Neuron (in vitro differentiated cells): ENCODE measurements around the gene TGIF2.
"Not testable (repeated sequence)": the region's sequence is repeated elsewhere in the genome, so short reads cannot be mapped to it uniquely, and the experiment has no call there.

Experiments
- H2AFZ ChIP-seq: one replicate; pipeline ENCODE4 v1.6.1; 2013; ENCODE audit warnings: low read depth, mild to moderate bottlenecking, inconsistent platforms, low read length, moderate library complexity
- H3K27me3 ChIP-seq: one replicate; pipeline ENCODE4 v1.6.1; 2013; ENCODE audit warnings: low read length; ENCODE audit not compliant: insufficient read depth
- H3K36me3 ChIP-seq: one replicate; pipeline ENCODE4 v1.6.1; 2013; ENCODE audit warnings: low read length; ENCODE audit not compliant: insufficient read depth
- H3K4me1 ChIP-seq: one replicate; pipeline ENCODE4 v1.6.1; 2013; ENCODE audit warnings: low read length; ENCODE audit not compliant: insufficient read depth
- H3K4me3 ChIP-seq: 2 replicates; pipeline ENCODE4 v1.5.1; 2013; ENCODE audit warnings: mild to moderate bottlenecking, low read length, moderate library complexity
- H3K9me3 ChIP-seq: one replicate; pipeline ENCODE4 v1.6.1; 2013; ENCODE audit warnings: low read length

Gene TGIF2

DNA sequence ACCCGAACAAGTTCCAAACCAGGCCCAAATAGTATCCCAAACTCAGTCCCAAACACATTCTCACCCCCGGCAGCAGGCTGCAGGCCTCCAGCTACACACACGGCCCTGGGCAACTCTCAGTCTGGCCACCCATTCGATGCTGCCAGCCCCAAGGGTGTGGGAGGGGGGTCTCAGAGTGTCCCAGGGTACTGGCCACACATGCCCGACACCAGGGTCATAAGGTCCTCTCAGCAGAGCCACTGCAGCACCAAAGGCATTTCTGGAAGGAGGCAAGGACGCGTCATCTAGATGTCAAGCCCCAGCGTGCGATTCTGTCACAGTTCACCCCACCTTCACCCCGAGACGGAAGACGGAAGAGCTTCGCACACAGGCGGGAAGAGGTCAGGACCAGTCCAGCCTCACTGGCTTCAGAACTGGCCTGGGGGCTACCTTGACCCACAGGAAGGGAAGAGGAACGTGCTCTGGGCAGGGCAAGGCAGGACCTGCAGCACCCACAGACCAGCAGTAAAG lies 22.6 kb upstream of the TGIF2 start:
- H3K9me3 ChIP-seq: no peaks in the 10 kb centered on the region
- H3K4me1 ChIP-seq: no peaks in the 10 kb centered on the region
- H2AFZ ChIP-seq: no peak overlapping the region
- no peaks in the 10 kb centered on the region for H3K27me3 ChIP-seq
- H3K36me3 ChIP-seq: no peaks in the 10 kb centered on the region
- no peak overlapping the region for H3K4me3 ChIP-seq

DNA sequence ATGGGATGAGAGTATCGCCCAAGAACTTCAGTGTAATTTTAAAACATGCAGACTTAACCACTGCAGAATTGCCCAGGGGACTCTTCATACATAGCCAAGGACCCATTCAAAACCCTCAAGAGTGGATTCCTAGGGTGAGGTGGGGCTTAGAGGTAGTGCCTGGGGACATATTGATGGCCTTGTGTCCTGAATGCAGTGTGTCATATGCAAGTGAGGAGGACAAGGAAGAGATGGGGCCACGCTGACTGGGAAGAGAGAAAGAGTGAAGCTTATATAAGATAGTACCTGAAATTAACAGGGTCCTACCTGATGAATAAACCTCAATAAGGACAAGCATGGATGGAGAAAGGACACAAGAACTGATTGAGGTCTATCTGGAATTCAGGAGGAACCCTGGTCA lies 18.1 kb upstream of the TGIF2 start:
- Histone ChIP-seq H3K9me3 (no peaks in the 10 kb centered on the region), H3K4me1 (peaks cover 2% of the 10 kb centered on the region), H2AFZ (no peak overlapping the region), H3K36me3 (no peaks in the 10 kb centered on the region), H3K4me3 (no peak overlapping the region), H3K27me3 (no peaks in the 10 kb centered on the region)

- Histone ChIP-seq H3K27me3 (no peaks in the 10 kb centered on the region), H3K9me3 (peaks cover 4% of the 10 kb centered on the region), H3K4me3 (no peak overlapping the region), H3K36me3 (no peaks in the 10 kb centered on the region), H3K4me1 (no peaks in the 10 kb centered on the region), H2AFZ (no peak overlapping the region)
Observed at GRCh38 chr20:36562724-36563123, 10.7 kb upstream of the TGIF2 start.

- Histone ChIP-seq H2AFZ (no peak overlapping the region), H3K36me3 (no peaks in the 10 kb centered on the region), H3K9me3 (peaks cover 4% of the 10 kb centered on the region), H3K4me3 (no peak overlapping the region), H3K27me3 (no peaks in the 10 kb centered on the region), H3K4me1 (no peaks in the 10 kb centered on the region)
Observed at GRCh38 chr20:36563374-36563773, 10.0 kb upstream of the TGIF2 start.

GRCh38 chr20:36564078-36564725 lies 9.2 kb upstream of the TGIF2 start:
- not testable (repeated sequence) for H3K4me1 ChIP-seq, H2AFZ ChIP-seq, H3K4me3 ChIP-seq, H3K9me3 ChIP-seq, H3K36me3 ChIP-seq, H3K27me3 ChIP-seq

- not testable (repeated sequence) for H3K4me1 ChIP-seq, H2AFZ ChIP-seq, H3K36me3 ChIP-seq, H3K9me3 ChIP-seq, H3K4me3 ChIP-seq, H3K27me3 ChIP-seq
Observed at GRCh38 chr20:36564726-36565121, 8.7 kb upstream of the TGIF2 start.

DNA sequence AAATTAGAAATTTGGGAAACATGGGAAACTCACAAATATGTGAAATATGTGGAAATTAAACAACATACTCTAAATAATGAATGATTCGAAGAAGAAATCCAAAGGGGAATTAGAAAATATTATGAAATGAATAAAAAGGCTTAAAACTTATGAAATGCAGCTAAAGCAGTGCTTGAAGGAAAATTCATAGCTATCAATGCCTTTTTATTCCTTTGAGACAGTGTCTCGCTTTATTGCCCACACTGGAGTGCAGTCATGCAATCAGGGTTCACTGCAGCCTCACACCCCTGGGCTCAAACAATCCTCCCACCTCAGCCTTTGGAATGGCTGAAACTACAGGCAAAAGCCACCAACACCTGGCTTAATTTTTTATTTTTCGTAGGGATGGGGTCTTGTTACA lies 7.9 kb upstream of the TGIF2 start:
- Histone ChIP-seq H3K9me3 (peaks cover 4% of the 10 kb centered on the region), H3K4me1 (no peaks in the 10 kb centered on the region), H3K4me3 (no peak overlapping the region), H2AFZ (no peak overlapping the region), H3K27me3 (no peaks in the 10 kb centered on the region), H3K36me3 (no peaks in the 10 kb centered on the region)

DNA sequence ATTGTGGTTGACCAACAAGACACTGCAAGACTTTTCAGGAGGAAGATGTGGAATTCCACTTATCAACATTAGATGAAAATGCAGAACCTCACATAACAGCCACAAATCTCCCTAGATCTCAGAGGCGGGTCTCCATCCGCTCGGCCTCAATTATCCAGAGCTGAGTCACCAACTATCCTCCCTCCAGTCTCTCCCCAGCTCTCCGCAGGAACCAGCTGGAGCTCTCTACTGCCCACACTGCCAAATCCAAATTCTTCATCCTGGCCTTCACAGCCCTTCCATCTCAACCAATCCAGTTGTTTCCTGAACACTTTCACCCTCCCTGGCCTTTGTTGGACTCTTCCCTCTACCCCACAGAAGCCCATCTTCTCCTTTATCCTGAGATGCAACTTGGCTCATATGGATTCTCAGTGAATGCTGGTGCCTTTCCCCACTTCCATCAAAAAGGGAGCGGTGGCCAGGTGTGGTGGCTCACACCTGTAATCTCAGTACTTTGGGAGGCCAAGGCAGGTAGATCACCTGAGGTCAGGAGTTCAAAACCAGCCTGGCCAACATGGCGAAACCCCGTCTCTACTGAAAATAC lies 3.5 kb upstream of the TGIF2 start:
- Histone ChIP-seq H2AFZ (no peak overlapping the region), H3K4me3 (no peak overlapping the region), H3K4me1 (peaks cover 17% of the 10 kb centered on the region), H3K27me3 (no peaks in the 10 kb centered on the region), H3K36me3 (no peaks in the 10 kb centered on the region), H3K9me3 (peaks cover 2% of the 10 kb centered on the region)

GRCh38 chr20:36571564-36572504 lies 1.6 kb upstream of the TGIF2 start:
- Histone ChIP-seq H3K4me1 (peaks cover 26% of the 10 kb centered on the region), H3K4me3 (peak overlapping the region; percentile 52), H3K36me3 (no peaks in the 10 kb centered on the region), H3K9me3 (no peaks in the 10 kb centered on the region), H2AFZ (peak overlapping the region; percentile 28), H3K27me3 (no peaks in the 10 kb centered on the region)

DNA sequence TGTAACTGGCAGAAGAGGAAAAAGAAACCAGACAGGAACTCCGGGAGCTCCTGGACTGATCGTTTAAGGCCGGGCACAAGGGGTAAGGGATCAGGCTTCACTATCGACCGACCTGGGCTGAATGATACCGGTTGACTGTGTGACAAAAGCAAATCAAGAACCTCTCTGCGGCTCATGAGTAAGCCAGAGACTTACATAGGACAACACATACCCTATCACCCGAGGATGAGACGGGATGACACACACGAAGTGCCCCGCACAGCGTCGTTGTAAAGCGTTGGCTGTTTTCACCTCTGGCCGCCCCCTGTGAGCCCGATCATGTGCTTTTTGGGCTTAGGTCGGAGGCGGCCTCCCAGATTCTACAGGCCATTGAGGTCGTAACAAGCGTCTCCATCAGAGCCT lies 695 bp upstream of the TGIF2 start:
- Histone ChIP-seq H3K27me3 (no peaks in the 10 kb centered on the region), H3K4me3 (peak overlapping the region; percentile 52)

GRCh38 chr20:36573798-36574365 lies 485 bp downstream of the TGIF2 start:
- no peaks in the 10 kb centered on the region for H3K9me3 ChIP-seq
- peaks cover 10% of the 10 kb centered on the region for H3K36me3 ChIP-seq
- H3K27me3 ChIP-seq: no peaks in the 10 kb centered on the region
- H2AFZ ChIP-seq: peak overlapping the region; percentile 69
- H3K4me3 ChIP-seq: peak overlapping the region; percentile 89
- peaks cover 26% of the 10 kb centered on the region for H3K4me1 ChIP-seq

More for the DNA sequence above, 695 bp upstream of the TGIF2 start:
- Histone ChIP-seq H3K4me1 (peaks cover 26% of the 10 kb centered on the region), H3K36me3 (no peaks in the 10 kb centered on the region), H3K9me3 (no peaks in the 10 kb centered on the region), H2AFZ (peak overlapping the region; percentile 7)

DNA sequence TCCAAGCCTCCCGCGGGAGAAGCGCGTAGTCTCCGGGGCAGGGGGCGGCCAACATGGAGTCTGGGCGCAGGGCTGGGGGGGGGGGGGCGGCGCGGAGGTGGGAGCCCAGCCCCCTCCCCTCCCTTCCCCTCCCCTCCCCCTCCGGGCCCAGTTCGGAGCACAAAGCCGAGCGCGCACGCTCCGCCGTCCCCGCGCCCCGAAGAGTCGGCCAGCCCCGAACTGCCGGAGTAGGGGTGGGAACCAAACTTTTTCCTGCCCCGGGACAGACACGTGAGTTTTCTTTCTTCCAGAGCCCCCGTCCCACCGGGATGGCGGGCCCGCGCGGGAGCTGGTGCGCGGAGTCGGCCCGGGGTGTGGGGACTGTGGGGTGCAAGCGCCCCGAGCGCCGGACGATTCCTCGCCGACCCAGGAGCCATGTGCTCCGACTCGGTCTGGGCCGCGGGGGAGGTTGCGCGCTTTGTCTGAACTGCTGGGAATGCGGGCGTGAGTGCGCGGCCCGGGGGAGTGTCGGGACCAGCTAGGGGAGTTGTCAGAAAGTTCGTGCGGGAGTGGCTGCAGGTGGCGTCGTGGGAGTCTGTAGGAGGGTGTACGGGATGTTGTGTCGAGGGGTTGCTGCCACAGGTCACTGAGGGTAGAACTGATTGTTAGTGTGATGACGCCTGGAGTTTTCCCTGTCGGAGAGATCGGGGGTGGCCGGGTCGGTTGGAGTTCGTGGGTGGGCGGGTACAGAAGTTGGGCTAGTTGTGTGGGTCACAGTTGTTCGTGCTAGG lies 1.2 kb downstream of the TGIF2 start:
- H3K4me1 ChIP-seq: peaks cover 26% of the 10 kb centered on the region
- peak overlapping the region; percentile 89 for H3K4me3 ChIP-seq
- H3K27me3 ChIP-seq: no peaks in the 10 kb centered on the region

More for the DNA sequence above, 1.2 kb downstream of the TGIF2 start:
- no peaks in the 10 kb centered on the region for H3K9me3 ChIP-seq
- H2AFZ ChIP-seq: peak overlapping the region; percentile 74
- peaks cover 15% of the 10 kb centered on the region for H3K36me3 ChIP-seq
